ENCODE results near the gene ANKS1A.
"Not testable (repeated sequence)": the region's sequence is repeated elsewhere in the genome, so short reads cannot be mapped to it uniquely, and the experiment has no call there.

GRCh38 chr6:34885837-34886236 is 3.2 kb upstream of the ANKS1A start:
- TF ChIP-seq RAD21 (IDR thresholded peaks at IDR 0.05; ENCODE audit: low read length); CTCF (IDR thresholded peaks at IDR 0.05): not testable (repeated sequence)
